ENCODE results near the gene SUPT6H. TPM values are rescaled to one million over a fixed set of nuclear protein-coding genes. Genes with fewer than 3 reads are reported as not detected.

SUPT6H gene
- polyA plus RNA-seq, 1 of the 3 experiments (the other 2 are of a cell fraction): 26.9 TPM

GRCh38 chr17:28648698-28649097 lies 13.3 kb upstream of the SUPT6H start:
- H3K9me2 ChIP-seq: no peaks in the 10 kb centered on the region
- DNase-seq: no peak
- no peak overlapping the region for H3K4me3 ChIP-seq (ENCODE audit: low read depth in 2 of 2, low read length in 1 of 2)
- no peak overlapping the region for H3K27ac ChIP-seq (ENCODE audit: low read depth in 2 of 2, low read length in 1 of 2)
- H3K9ac ChIP-seq: no peak overlapping the region
- peaks cover 47% of the 10 kb centered on the region for H3K79me2 ChIP-seq (ENCODE audit: insufficient read depth)
- no peak overlapping the region for H3K4me2 ChIP-seq
- H3F3A ChIP-seq (replicated peaks; ENCODE audit: insufficient read depth): peaks cover 37% of the 10 kb centered on the region
- peaks cover 26 to 31% of the 10 kb centered on the region in 2 experiments for H3K36me3 ChIP-seq (replicated peaks in 1 of 2; ENCODE audit: control insufficient read depth in 1 of 2, insufficient read depth in 2 of 2, low read length in 1 of 2)
- H3K27me3 ChIP-seq (ENCODE audit: insufficient read depth): no peaks in the 10 kb centered on the region
- peaks cover 1 to 9% of the 10 kb centered on the region in 2 experiments; a peak in 3 of 4 replicates for H3K4me1 ChIP-seq (ENCODE audit: control insufficient read depth in 1 of 2, insufficient read depth in 2 of 2, low read depth in 1 of 2, low read length in 1 of 2)
- ChIA-PET POLR2A (no interaction called here), CTCF (interaction anchor here (1.1 to 1.2 kb wide), 3 partner anchors 15 to 100 kb away, joined by 3 read pairs; no protein-coding TSS in a partner anchor)
- 75% methylated on average over 2 of the region's 2 CpGs for WGBS (ENCODE audit: low lambda C conversion rate)
- H4K20me1 ChIP-seq (ENCODE audit: insufficient read depth): peaks cover 1% of the 10 kb centered on the region
- H2AFZ ChIP-seq (ENCODE audit: low read depth): no peak overlapping the region
- H3K9me3 ChIP-seq: no peaks in the 10 kb centered on the region
- no peak for TF ChIP-seq MEF2A (IDR thresholded peaks at IDR 0.05; ENCODE audit: borderline replicate concordance, low read depth)
- no peak for TF ChIP-seq USF2 (IDR thresholded peaks at IDR 0.05; ENCODE audit: borderline replicate concordance, low read depth, low read length)
- no peak for TF ChIP-seq MAX (IDR thresholded peaks at IDR 0.05; ENCODE audit: low read depth)
- TF ChIP-seq FOSL2 (IDR thresholded peaks at IDR 0.05; ENCODE audit: borderline replicate concordance, low read depth): no peak
- TF ChIP-seq TEAD4 (IDR thresholded peaks at IDR 0.05; ENCODE audit: borderline replicate concordance, insufficient read depth): no peak
- TF ChIP-seq YY1 (IDR thresholded peaks at IDR 0.05; ENCODE audit: low read depth): no peak
- no peak for TF ChIP-seq RFX5 (IDR thresholded peaks at IDR 0.05; ENCODE audit: low read length)
- TF ChIP-seq GATA2 (CRISPR knock-in tag; IDR thresholded peaks at IDR 0.05): no peak
- TF ChIP-seq POLR2AphosphoS5 (IDR thresholded peaks at IDR 0.05; ENCODE audit: low read depth, low read length): no peak
- no peak for TF ChIP-seq TAF1 (IDR thresholded peaks at IDR 0.05; ENCODE audit: borderline replicate concordance, low read depth, low read length)
- TF ChIP-seq EP300 (IDR thresholded peaks at IDR 0.05; ENCODE audit: borderline replicate concordance in 1 of 2, low read depth in 1 of 2, low read length in 1 of 2): no peak
- TF ChIP-seq TCF12 (IDR thresholded peaks at IDR 0.05): no peak
- TF ChIP-seq, protein P1, sequence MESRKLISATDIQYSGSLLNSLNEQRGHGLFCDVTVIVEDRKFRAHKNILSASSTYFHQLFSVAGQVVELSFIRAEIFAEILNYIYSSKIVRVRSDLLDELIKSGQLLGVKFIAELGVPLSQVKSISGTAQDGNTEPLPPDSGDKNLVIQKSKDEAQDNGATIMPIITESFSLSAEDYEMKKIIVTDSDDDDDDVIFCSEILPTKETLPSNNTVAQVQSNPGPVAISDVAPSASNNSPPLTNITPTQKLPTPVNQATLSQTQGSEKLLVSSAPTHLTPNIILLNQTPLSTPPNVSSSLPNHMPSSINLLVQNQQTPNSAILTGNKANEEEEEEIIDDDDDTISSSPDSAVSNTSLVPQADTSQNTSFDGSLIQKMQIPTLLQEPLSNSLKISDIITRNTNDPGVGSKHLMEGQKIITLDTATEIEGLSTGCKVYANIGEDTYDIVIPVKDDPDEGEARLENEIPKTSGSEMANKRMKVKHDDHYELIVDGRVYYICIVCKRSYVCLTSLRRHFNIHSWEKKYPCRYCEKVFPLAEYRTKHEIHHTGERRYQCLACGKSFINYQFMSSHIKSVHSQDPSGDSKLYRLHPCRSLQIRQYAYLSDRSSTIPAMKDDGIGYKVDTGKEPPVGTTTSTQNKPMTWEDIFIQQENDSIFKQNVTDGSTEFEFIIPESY (IDR thresholded peaks at IDR 0.05; ENCODE audit: borderline replicate concordance, low read depth): no peak
- no peak for TF ChIP-seq REST (IDR thresholded peaks at IDR 0.05; ENCODE audit: low read depth, low read length)
- TF ChIP-seq MXI1 (IDR thresholded peaks at IDR 0.05; ENCODE audit: low read depth, low read length): no peak
- no peak for TF ChIP-seq SIN3A (IDR thresholded peaks at IDR 0.05; ENCODE audit: borderline replicate concordance, low read depth, low read length)
- no peak for TF ChIP-seq GABPA (IDR thresholded peaks at IDR 0.05; ENCODE audit: low read depth)
